ENCODE data around the gene EGFR.

Gene EGFR

DNA sequence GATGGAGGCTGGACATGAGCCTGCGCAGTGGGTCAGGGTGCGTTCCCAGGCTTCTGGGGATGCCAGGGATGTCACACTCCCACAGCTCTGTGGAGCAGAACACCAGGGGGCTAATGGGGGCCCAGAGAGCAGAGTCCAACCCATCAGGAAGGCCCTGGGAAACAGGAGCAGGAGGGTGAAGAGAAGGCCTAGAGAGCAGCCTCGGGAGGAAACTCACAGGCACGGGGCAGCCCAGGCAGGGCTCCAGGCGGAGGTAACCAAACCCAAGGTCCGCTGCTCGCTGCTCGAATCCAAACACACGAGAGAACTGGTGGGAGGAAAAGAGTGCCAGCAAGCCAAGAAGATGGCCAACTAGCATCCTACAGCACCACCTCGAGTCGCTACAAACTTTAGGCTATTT lies 215.6 kb downstream of the EGFR start:
- no peak for DNase-seq

- no peak for DNase-seq
Observed at GRCh38 chr7:55235115-55235514, 216.3 kb downstream of the EGFR start.

- DNase-seq: no peak
Observed at GRCh38 chr7:55235801-55236200, 217.0 kb downstream of the EGFR start.

- DNase-seq: no peak
Observed at GRCh38 chr7:55236476-55236875, 217.7 kb downstream of the EGFR start.

DNA sequence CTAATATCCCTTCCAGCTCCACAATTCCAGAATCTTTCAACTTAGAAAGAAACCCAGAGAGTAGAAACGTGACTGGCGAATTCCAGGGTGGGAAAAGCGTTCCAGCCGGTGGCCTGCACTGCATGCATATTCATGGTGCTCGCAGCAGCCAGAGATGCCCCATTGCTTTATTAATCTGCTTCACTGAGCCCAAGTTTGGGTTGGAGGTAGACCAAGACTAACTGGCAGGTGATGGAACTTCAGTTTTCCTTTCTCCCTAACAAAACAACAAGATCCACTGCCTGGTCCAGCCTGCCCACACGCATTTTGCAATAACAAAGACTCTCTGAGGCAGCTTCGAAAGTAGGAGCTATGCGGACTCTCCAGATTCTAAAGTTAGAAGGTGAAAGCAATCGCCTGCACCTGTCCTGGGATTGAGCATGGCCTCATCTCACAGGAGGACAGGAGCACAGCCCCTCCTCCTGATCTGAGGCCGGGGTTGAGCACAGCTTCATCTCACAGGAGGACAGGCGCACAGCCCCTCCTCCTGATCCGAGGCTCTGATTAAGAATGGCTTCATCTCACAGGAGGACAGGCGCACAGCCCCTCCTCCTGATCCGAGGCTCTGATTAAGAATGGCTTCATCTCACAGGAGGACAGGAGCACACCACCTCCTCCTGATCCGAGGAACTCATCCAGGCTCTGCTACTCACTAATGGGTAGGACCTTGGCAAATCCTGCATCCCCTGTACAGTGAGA lies 218.5 kb downstream of the EGFR start:
- DNase-seq: no peak

GRCh38 chr7:55239406-55239805 lies 220.6 kb downstream of the EGFR start:
- no peak for DNase-seq

GRCh38 chr7:55240418-55241142 lies 221.8 kb downstream of the EGFR start:
- no peak for DNase-seq

DNA sequence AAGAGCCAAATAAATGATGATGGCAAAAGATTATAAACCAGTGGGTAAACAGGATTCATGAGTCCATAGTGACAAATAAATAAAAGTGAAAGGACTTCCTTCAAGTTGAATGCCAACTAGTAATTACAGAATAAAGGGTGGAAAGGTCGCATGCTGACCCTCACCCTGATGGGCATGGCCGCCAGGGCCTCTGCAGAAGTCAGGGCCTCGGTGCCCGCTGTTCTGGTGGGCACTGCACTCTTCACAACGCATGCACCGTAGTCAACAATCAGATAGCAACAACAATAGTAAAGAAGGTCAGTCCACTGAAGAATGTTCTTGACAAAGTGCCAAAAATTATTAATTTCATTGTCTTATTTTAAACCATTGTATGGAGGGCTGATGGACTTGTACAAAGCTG lies 223.1 kb downstream of the EGFR start:
- DNase-seq: no peak

GRCh38 chr7:55242613-55243012 lies 223.8 kb downstream of the EGFR start:
- no peak for DNase-seq

DNA sequence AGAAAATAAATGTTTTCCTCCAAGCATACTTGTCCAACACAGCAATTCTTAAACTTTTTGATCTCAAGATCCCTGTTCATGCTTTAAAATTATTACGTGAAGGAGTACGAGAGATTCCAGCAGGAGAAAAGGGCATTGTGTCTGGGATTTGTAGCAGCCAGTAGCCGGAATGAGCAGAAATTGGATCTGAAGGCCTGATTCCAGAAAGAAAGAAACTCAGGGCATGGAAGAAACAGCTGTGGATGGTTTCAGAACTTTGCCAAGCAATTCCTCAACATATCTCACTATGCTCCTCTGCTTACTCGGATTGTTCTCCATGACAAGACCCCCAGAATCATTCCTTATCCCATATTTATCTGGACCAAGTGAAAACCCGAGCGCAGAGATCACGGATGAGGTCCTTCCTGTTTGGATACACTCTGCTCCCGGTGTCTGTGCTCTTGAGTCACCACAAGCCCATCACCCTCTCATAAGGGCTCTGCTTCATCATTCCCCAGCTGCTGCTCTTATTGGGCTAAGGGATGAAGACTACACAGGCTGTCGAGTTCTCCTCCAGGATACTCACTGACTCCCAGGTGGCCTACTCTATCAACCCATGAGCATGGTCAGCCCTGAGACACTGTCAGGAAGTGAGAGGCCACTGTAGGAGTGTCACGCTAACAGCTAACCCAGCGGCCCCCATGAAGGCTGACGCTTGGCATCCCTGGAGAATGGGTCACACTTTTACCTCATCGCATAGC lies 225.4 kb downstream of the EGFR start:
- DNase-seq: no peak

- no peak for DNase-seq
Observed at GRCh38 chr7:55245271-55245723, 226.5 kb downstream of the EGFR start.

- DNase-seq: no peak
Observed at GRCh38 chr7:55246171-55246570, 227.4 kb downstream of the EGFR start.

DNA sequence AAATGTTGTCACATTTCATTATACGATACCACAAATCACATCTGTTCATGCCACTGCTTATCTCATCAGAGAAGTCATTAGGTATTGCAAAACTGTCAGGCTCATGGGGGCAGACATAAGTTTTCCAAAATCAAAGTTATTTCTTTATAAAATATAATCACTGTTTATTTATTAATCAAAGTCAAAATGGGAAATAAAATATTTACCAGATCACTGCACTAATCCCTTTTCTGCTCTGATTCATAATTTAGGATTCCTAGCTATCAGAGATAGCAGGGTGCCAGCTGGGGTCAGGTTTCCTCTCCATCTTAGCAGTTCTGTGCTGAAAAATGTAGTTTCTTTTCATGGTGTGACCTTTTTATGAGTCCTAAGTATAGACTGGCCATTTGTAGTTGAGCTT lies 228.6 kb downstream of the EGFR start:
- DNase-seq: no peak

- DNase-seq: no peak
Observed at GRCh38 chr7:55248526-55248925, 229.7 kb downstream of the EGFR start.

DNA sequence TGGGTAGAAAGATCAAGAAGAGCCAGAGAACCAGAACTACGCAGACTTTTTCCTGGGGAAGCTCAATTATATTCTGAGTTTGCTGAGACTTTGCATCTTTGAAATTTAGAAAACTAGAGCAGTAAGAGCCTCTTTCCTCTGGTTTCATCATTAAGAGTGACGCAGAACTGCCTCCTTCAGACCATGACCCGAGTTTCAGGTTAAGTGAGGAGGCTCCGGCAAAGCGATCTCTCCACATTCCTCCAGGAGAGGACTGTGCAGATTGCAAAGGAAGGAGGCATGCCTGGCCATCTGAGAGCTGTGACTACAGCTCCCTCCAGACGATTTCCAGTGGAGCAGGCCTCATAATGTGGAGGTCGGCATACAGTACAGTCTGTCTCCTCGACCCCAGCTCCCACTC lies 230.5 kb downstream of the EGFR start:
- no peak for DNase-seq

DNA sequence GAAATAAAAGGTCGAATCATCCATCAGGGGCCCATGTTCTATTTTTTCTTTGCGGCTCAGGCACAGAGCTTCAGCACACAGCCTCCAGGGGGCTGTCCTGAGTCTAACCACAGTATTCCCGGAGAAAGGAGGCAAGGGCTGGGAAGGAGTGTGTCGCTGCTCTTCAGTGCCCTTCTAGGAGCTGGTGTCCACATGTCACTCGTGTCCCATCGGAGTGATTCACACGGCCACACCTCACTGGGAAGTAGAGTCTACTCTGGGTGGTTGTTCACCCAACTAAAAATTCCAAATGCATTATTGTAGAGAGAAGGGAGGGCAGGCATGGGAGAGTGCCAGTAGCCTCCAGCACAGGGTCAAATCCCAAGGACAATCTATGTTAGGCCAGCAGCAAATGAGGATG lies 231.5 kb downstream of the EGFR start:
- no peak for DNase-seq

GRCh38 chr7:55251313-55251712 lies 232.5 kb downstream of the EGFR start:
- DNase-seq: no peak

DNA sequence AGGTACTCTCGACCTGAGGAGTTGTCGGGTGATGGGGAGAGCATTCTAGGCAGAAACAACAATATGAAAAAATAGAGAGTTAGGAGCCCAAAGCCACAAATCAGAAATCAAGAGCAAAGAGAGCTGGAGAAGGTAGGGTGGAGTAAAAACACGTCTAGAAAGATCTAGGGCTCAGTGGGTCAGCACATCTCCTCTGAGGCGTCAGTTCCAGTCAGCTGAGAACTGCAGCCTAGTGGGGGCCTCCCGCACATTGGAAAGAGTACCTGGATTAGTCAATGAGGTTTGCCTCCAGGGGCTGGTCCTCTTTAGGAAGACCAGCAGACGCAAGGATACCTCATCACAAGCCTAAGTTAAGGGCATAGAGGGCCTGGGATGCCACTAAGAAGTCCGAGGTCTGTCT lies 233.1 kb downstream of the EGFR start:
- DNase-seq: no peak

- no peak for DNase-seq
Observed at GRCh38 chr7:55252386-55252785, 233.6 kb downstream of the EGFR start.

DNA sequence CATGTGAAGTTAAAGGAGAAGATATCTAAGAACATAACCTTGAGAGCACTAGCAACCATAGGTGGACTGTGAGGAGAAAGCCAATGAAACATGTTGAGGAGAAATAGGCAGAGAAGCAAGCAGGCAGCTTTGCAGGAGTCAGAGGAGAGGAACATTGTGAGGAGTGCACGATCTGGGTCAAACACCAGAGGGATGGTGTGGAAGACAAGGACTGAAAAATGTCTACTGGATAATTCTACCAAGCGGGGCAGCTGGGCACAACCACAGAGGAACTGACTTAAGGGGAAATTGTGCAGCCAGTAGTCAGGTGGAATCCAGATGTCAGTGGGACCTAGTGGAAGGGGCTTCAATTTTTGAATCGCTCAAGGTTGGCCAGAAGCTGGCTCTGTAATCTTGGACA lies 234.4 kb downstream of the EGFR start:
- DNase-seq: no peak

DNA sequence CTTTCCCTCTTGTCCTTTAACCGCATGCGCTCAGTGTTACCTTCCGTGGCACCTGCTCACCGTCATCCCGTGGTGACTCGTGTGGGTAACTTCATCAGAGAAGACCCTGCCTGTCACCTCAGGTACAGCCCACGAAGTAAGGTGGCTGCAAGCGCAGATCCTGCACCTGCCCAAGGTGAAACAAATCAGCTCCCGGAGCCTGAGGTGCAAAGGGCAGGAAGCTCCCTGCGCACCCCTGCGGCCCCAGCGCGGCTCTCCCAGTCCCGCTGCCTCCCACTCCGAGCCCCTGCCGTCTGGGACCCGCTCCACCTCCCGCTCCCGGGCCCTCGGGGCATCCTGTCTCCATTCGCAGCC lies 235.4 kb downstream of the EGFR start:
- DNase-seq: no peak

GRCh38 chr7:55254596-55255495 lies 236.0 kb downstream of the EGFR start:
- DNase-seq: peak; percentile 69
